ENCODE data around the gene DCAF7.

DNA sequence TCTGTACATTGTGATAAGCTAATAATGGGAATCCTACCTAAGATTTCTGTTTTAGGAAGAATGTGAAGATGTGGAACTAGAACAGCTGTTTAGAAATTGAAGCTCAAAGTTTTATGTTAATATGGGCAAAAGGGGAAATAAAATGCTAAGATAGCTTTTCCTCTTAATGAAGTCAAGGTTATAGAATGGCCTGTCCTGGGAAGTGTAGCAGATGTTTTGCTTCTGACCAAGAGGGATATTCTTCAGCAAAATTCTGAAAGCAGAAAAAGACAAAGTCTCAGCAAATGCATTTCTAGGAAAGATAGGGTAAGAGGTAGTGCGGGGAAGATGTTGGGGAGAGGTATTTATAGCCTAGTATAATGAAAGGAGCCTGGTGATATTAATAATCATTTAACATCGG is 85.0 kb downstream of the DCAF7 start:
- TF ChIP-seq, protein P1, sequence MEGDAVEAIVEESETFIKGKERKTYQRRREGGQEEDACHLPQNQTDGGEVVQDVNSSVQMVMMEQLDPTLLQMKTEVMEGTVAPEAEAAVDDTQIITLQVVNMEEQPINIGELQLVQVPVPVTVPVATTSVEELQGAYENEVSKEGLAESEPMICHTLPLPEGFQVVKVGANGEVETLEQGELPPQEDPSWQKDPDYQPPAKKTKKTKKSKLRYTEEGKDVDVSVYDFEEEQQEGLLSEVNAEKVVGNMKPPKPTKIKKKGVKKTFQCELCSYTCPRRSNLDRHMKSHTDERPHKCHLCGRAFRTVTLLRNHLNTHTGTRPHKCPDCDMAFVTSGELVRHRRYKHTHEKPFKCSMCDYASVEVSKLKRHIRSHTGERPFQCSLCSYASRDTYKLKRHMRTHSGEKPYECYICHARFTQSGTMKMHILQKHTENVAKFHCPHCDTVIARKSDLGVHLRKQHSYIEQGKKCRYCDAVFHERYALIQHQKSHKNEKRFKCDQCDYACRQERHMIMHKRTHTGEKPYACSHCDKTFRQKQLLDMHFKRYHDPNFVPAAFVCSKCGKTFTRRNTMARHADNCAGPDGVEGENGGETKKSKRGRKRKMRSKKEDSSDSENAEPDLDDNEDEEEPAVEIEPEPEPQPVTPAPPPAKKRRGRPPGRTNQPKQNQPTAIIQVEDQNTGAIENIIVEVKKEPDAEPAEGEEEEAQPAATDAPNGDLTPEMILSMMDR (IDR thresholded peaks at IDR 0.05) = no peak
- TF ChIP-seq POLR2AphosphoS5 (IDR thresholded peaks at IDR 0.05; ENCODE audit: insufficient read depth in 1 of 2, low read depth in 1 of 2) = no peak
